ENCODE results near the gene MYO18A.

DNA sequence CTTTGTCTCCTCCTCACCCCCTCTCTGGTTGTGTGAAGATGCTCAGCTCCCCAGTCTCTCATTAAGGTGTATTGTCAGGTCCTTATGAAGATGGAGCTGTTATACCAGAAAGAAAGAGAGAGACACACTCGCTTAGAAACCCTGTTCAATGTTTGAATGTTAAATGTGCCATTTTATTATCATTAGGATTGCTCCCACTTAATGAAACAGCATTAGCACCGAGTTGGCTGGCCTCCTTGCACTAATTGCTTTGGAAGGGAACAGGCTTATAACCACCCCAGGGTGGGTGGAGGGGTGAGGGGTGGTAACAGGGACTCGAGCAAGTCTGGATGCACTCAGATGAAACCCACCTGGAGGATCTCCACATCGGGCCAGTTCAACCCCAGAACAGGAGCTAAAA, 122.8 kb downstream of the MYO18A start:
- TF ChIP-seq, protein P1, sequence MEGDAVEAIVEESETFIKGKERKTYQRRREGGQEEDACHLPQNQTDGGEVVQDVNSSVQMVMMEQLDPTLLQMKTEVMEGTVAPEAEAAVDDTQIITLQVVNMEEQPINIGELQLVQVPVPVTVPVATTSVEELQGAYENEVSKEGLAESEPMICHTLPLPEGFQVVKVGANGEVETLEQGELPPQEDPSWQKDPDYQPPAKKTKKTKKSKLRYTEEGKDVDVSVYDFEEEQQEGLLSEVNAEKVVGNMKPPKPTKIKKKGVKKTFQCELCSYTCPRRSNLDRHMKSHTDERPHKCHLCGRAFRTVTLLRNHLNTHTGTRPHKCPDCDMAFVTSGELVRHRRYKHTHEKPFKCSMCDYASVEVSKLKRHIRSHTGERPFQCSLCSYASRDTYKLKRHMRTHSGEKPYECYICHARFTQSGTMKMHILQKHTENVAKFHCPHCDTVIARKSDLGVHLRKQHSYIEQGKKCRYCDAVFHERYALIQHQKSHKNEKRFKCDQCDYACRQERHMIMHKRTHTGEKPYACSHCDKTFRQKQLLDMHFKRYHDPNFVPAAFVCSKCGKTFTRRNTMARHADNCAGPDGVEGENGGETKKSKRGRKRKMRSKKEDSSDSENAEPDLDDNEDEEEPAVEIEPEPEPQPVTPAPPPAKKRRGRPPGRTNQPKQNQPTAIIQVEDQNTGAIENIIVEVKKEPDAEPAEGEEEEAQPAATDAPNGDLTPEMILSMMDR (IDR thresholded peaks at IDR 0.05 in 4 of 5, conservative IDR thresholded peaks at IDR 0.05 in 1 of 5), result no peak
- no peak for TF ChIP-seq POLR2A (IDR thresholded peaks at IDR 0.05)

Measured in gastrocnemius medialis (tissue), 4 donors.